K562 (cell line): ENCODE data around the gene SOX30. TPM values are rescaled to one million over a fixed set of nuclear protein-coding genes. Genes with fewer than 3 reads are reported as not detected.

Experiments
- ADNP ChIP-seq: fragments of 200-800 bp; sonication (Bioruptor generic); IDR thresholded peaks from 2 replicates; pipeline ENCODE4 v1.6.1; 2016; ENCODE audit warnings: missing genetic modification characterization, missing compliant biosample characterization
- ATF3 ChIP-seq, 2 experiments: fragments of 450-650 bp in 1 of 2; sonication (generic) in 1 of 2; formaldehyde crosslinking in 1 of 2; IDR thresholded peaks in 1 of 2; conservative IDR thresholded peaks in 1 of 2; 2 replicates each; pipeline versions ENCODE4 v1.6.1 to v1.8.1; 2016 to 2023; ENCODE audit warnings: mild to moderate bottlenecking in 2 of 2, moderate library complexity in 2 of 2, inconsistent platforms in 1 of 2, missing genetic modification reagents in 1 of 2
- BHLHE40 ChIP-seq: IDR thresholded peaks from 2 replicates; pipeline ENCODE4 v1.6.1; 2011; ENCODE audit warnings: low read length, improper control_type of control experiment
- CBFA2T2 ChIP-seq: fragments of 450-650 bp; conservative IDR thresholded peaks from 2 replicates; pipeline ENCODE4 v1.6.1; 2017; ENCODE audit warnings: mild to moderate bottlenecking
- CXXC5 ChIP-seq: fragments of 250-450 bp; sonication (Bioruptor Pico); IDR thresholded peaks from 2 replicates; pipeline ENCODE4 v1.8.0; 2022; ENCODE audit warnings: inconsistent platforms, mild to moderate bottlenecking, moderate library complexity
- DMBX1 ChIP-seq: fragments of 250-450 bp; sonication (Bioruptor Pico); IDR thresholded peaks from 2 replicates; pipeline ENCODE4 v1.8.0; 2022; ENCODE audit warnings: inconsistent platforms, mild to moderate bottlenecking, moderate library complexity, borderline replicate concordance
- ERF ChIP-seq: fragments of 450-650 bp; formaldehyde crosslinking; IDR thresholded peaks from 2 replicates; pipeline ENCODE4 v1.4.0; 2020; ENCODE audit warnings: mild to moderate bottlenecking, mixed read lengths
- HEY1 ChIP-seq: fragments of 250-450 bp; sonication (Bioruptor Pico); IDR thresholded peaks from 2 replicates; pipeline ENCODE4 v1.5.0; 2020; ENCODE audit warnings: mild to moderate bottlenecking, moderate library complexity, borderline replicate concordance
- HNRNPUL1 ChIP-seq: fragments of 200-400 bp; formaldehyde crosslinking; IDR thresholded peaks from 2 replicates; pipeline ENCODE4 v1.6.1; 2017; ENCODE audit warnings: low read length
- KDM1A ChIP-seq, 2 experiments: fragments of 450-650 bp; IDR thresholded peaks; 2 replicates each; pipeline ENCODE4 v1.6.1; 2016; ENCODE audit warnings: mild to moderate bottlenecking in 2 of 2
- MYC ChIP-seq, 2 experiments: fragments of 250-450 bp in 1 of 2; sonication (Bioruptor Pico) in 1 of 2; IDR thresholded peaks; 2 replicates each; pipeline versions ENCODE4 v1.5.1 to v1.6.1; 2012 to 2021; ENCODE audit warnings: low read depth in 2 of 2, borderline replicate concordance in 1 of 2, improper control_type of control experiment in 1 of 2, low read length in 1 of 2, mild to moderate bottlenecking in 1 of 2, moderate library complexity in 1 of 2
- NCOR1 ChIP-seq: fragments of 450-650 bp; IDR thresholded peaks from 2 replicates; pipeline ENCODE4 v1.6.1; 2016; ENCODE audit warnings: mild to moderate bottlenecking, moderate library complexity
- NONO ChIP-seq, 2 experiments: fragments of 200-400 bp in 1 of 2; fragments of 450-650 bp in 1 of 2; formaldehyde crosslinking in 1 of 2; IDR thresholded peaks; 2 replicates each; pipeline ENCODE4 v1.6.1; 2017; ENCODE audit warnings: low read depth in 2 of 2, mild to moderate bottlenecking in 2 of 2, moderate library complexity in 2 of 2, low read length in 1 of 2
- NR2C1 ChIP-seq, 2 experiments: fragments of 450-650 bp; IDR thresholded peaks; 2 replicates each; pipeline ENCODE4 v1.6.1; 2017; ENCODE audit warnings: mild to moderate bottlenecking in 2 of 2, antibody characterized with exemption in 1 of 2, inconsistent platforms in 1 of 2, missing compliant biosample characterization in 1 of 2, missing genetic modification characterization in 1 of 2
- PBX2 ChIP-seq, 2 experiments: IDR thresholded peaks in 1 of 2; conservative IDR thresholded peaks in 1 of 2; 2 replicates each; pipeline ENCODE4 v1.6.1; 2016; ENCODE audit warnings: low read depth in 2 of 2, mild to moderate bottlenecking in 1 of 2, missing compliant biosample characterization in 1 of 2, missing genetic modification characterization in 1 of 2, moderate library complexity in 1 of 2
- PKNOX1 ChIP-seq: fragments of 450-650 bp; IDR thresholded peaks from 2 replicates; pipeline ENCODE4 v1.6.1; 2016
- SMARCC2 ChIP-seq: fragments of 450-650 bp; IDR thresholded peaks from 2 replicates; pipeline ENCODE4 v1.6.1; 2017; ENCODE audit warnings: antibody characterized with exemption, moderate library complexity, mild to moderate bottlenecking, low read depth
- SNRNP70 ChIP-seq: fragments of 200-400 bp; formaldehyde crosslinking; optimal IDR thresholded peaks from 2 replicates; pipeline ENCODE3; 2017; ENCODE audit warnings: low read depth, low read length
- SOX6 ChIP-seq: fragments of 450-650 bp; IDR thresholded peaks from 2 replicates; pipeline ENCODE4 v1.6.1; 2014; ENCODE audit warnings: mild to moderate bottlenecking
- TEAD4 ChIP-seq, 2 experiments: sonication (generic) in 1 of 2; formaldehyde crosslinking in 1 of 2; IDR thresholded peaks; 2 replicates each; pipeline versions ENCODE4 v1.6.1 to v1.8.0; 2012 to 2022; ENCODE audit warnings: borderline replicate concordance in 1 of 2, inconsistent platforms in 1 of 2, low read length in 1 of 2, mild to moderate bottlenecking in 1 of 2, missing genetic modification reagents in 1 of 2
- XRCC4 ChIP-seq: IDR thresholded peaks from one replicate; pipeline ENCODE4 v1.6.1; 2011; ENCODE audit not compliant: insufficient read depth, insufficient read length; ENCODE audit errors: extremely low read depth
- ZNF436 ChIP-seq: fragments of 250-450, 450-650 bp; sonication (Bioruptor Pico); formaldehyde crosslinking; IDR thresholded peaks from 2 replicates; pipeline ENCODE4 v1.7.0; 2020; ENCODE audit warnings: mild to moderate bottlenecking
- ZNF699 ChIP-seq: fragments of 250-450 bp; sonication (Bioruptor Pico); IDR thresholded peaks from 2 replicates; pipeline ENCODE4 v1.8.0; 2021; ENCODE audit warnings: mild to moderate bottlenecking, moderate library complexity; ENCODE audit not compliant: insufficient replicate concordance
- polyA plus RNA-seq, 8 experiments: library from polyadenylated mRNA; depleted of rRNA in 4 of 8; stranded (reverse) in 5 of 8; unstranded in 3 of 8; fragments of >200 nt; fragmentation: Nextera tagmentation in 2 of 8; fragmentation: Illumina TruSeq in 1 of 8; extraction: Ambion mirVana in 2 of 8; extraction: Trizol in 1 of 8; gene quantifications; 2 replicates each; pipeline versions ENCODE4 v1.2.1 to v1.2.3, GENCODE V29; 2011 to 2014; ENCODE audit warnings: inconsistent platforms in 1 of 8, missing spikeins in 1 of 8
- total RNA-seq, 7 experiments: library from RNA; depleted of rRNA in 6 of 7; stranded (reverse); fragments of >200 nt in 6 of 7; fragmentation: Illumina TruSeq in 2 of 7; extraction: Trizol in 2 of 7; gene quantifications; 2 replicates each; pipeline versions ENCODE4 v1.2.1 to v1.2.3, GENCODE V29; 2011 to 2021; ENCODE audit warnings: low replicate concordance in 1 of 7

SOX30 gene
- total and polyA plus RNA-seq, 9 of the 15 experiments (the other 6 are each of a cell fraction or from before 2014, with no cell fraction given): not detected

GRCh38 chr5:157610990-157611389 is 41.2 kb downstream of the SOX30 start (continued):
- TF ChIP-seq ADNP (tag): 0 out of 2 replicates have a peak, but pooled peaks have one; percentile 53
- peak; percentile 97 for TF ChIP-seq CBFA2T2
- TF ChIP-seq HNRNPUL1: no peak
- peak; percentile 97 for TF ChIP-seq TEAD4 (IDR thresholded peaks at IDR 0.05; ENCODE audit: low read length)
- no peak for TF ChIP-seq TEAD4 (CRISPR knock-in tag; IDR thresholded peaks at IDR 0.05; ENCODE audit: borderline replicate concordance)
- no peak for TF ChIP-seq SNRNP70
- peak; percentile 91 for TF ChIP-seq SMARCC2
- no peak for TF ChIP-seq ZNF699 (CRISPR knock-in tag)
- TF ChIP-seq BHLHE40: peak; percentile 43; the same call in 1 of the 2 replicates
- no peak for TF ChIP-seq ZNF436 (CRISPR knock-in tag)
- peak; percentile 96 for TF ChIP-seq CXXC5 (CRISPR knock-in tag)
- TF ChIP-seq XRCC4: no peak
- no peak for TF ChIP-seq PBX2 (CRISPR knock-in tag; IDR thresholded peaks at IDR 0.05; ENCODE audit: low read depth)
- 0 out of 2 replicates have a peak, but pooled peaks have one; percentile 8 for TF ChIP-seq PBX2 (tag; conservative IDR thresholded peaks at IDR 0.05; ENCODE audit: low read depth)
- peak; percentile 87 for TF ChIP-seq SOX6
- TF ChIP-seq NONO (IDR thresholded peaks at IDR 0.05; ENCODE audit: low read depth in 2 of 2, low read length in 1 of 2): no peak
- TF ChIP-seq NR2C1 (IDR thresholded peaks at IDR 0.05): peak; percentile 35; the same call in 1 of the 2 replicates
- TF ChIP-seq NR2C1 (tag; IDR thresholded peaks at IDR 0.05): peak; percentile 44; the same call in 1 of the 2 replicates
- TF ChIP-seq PKNOX1: peak; percentile 6; the same call in 1 of the 2 replicates
- peak; percentile 78 for TF ChIP-seq DMBX1 (CRISPR knock-in tag)
- TF ChIP-seq HEY1 (CRISPR knock-in tag): no peak
- TF ChIP-seq NCOR1: peak; percentile 97
- no peak for TF ChIP-seq ERF (CRISPR knock-in tag)
- no peak for TF ChIP-seq ATF3 (IDR thresholded peaks at IDR 0.05)
- no peak for TF ChIP-seq ATF3 (CRISPR knock-in tag; conservative IDR thresholded peaks at IDR 0.05)
- no peak for TF ChIP-seq MYC (IDR thresholded peaks at IDR 0.05; ENCODE audit: low read depth, low read length)
- TF ChIP-seq MYC (CRISPR knock-in tag; IDR thresholded peaks at IDR 0.05; ENCODE audit: borderline replicate concordance, low read depth): no peak
- peak; percentile 83 to 89 for TF ChIP-seq KDM1A (IDR thresholded peaks at IDR 0.05)
